H1 (cell line): ENCODE data around the gene SF3B1. TPM values are rescaled to one million over a fixed set of nuclear protein-coding genes. Genes with fewer than 3 reads are reported as not detected.
A peak's percentile ranks its signal among the peaks of the same experiment; 100 is the strongest.

Source experiments
- BCL11A ChIP-seq, 2 experiments: IDR thresholded peaks; one replicate each; pipeline ENCODE4 v1.6.1; 2011; ENCODE audit warnings: low read depth in 2 of 2, low read length in 2 of 2, mild to moderate bottlenecking in 2 of 2
- CBX8 ChIP-seq: fragments of 300-800, 300-1000 bp; sonication (generic); IDR thresholded peaks from 2 replicates; pipeline ENCODE4 v1.7.1; 2016; ENCODE audit warnings: low read depth, low read length, borderline replicate concordance
- CEBPB ChIP-seq: IDR thresholded peaks from 2 replicates; pipeline ENCODE4 v1.6.1; 2012; ENCODE audit warnings: low read depth, low read length
- CHD1 ChIP-seq: IDR thresholded peaks from 2 replicates; pipeline ENCODE4 v1.6.1; 2012; ENCODE audit warnings: low read depth, low read length, improper control_type of control experiment
- CREB1 ChIP-seq: IDR thresholded peaks from 2 replicates; pipeline ENCODE4 v1.6.1; 2012; ENCODE audit warnings: inconsistent platforms
- CTBP2 ChIP-seq: IDR thresholded peaks from 2 replicates; pipeline ENCODE4 v1.7.0; 2011; ENCODE audit warnings: borderline replicate concordance, mild to moderate bottlenecking, moderate library complexity, mixed read lengths, low read length; ENCODE audit not compliant: insufficient read depth, insufficient read length
- CTCF ChIP-seq, 3 experiments: IDR thresholded peaks; 1 replicate in 2 of 3; 2 replicates in 1 of 3; pipeline versions ENCODE4 v1.5.1 to v1.6.1; 2011; ENCODE audit warnings: low read length in 3 of 3, mild to moderate bottlenecking in 3 of 3, inconsistent platforms in 2 of 3, low read depth in 1 of 3, moderate library complexity in 1 of 3; ENCODE audit not compliant: insufficient read depth in 1 of 3; ENCODE audit errors: control extremely low read depth in 1 of 3
- EP300 ChIP-seq, 2 experiments: IDR thresholded peaks; 1 replicate in 1 of 2; 2 replicates in 1 of 2; pipeline ENCODE4 v1.6.1; 2011 to 2012; ENCODE audit warnings: low read depth in 2 of 2, low read length in 2 of 2, mild to moderate bottlenecking in 2 of 2, borderline replicate concordance in 1 of 2, inconsistent platforms in 1 of 2, moderate library complexity in 1 of 2
- FOSL1 ChIP-seq: IDR thresholded peaks from 2 replicates; pipeline ENCODE4 v1.6.1; 2011; ENCODE audit warnings: mild to moderate bottlenecking, low read depth, low read length, moderate library complexity; ENCODE audit not compliant: insufficient read depth
- HDAC6 ChIP-seq: IDR thresholded peaks from one replicate; pipeline ENCODE4 v1.7.1; 2012; ENCODE audit warnings: low read depth, mild to moderate bottlenecking, inconsistent platforms, low read length, moderate library complexity
- KDM4A ChIP-seq: IDR thresholded peaks from one replicate; pipeline ENCODE4 v1.7.1; 2012; ENCODE audit warnings: low read depth, mild to moderate bottlenecking, moderate library complexity, low read length, inconsistent platforms; ENCODE audit not compliant: severe bottlenecking
- NANOG ChIP-seq: IDR thresholded peaks from 2 replicates; pipeline ENCODE4 v1.6.1; 2011; ENCODE audit warnings: low read length, low read depth, mild to moderate bottlenecking, inconsistent platforms; ENCODE audit not compliant: insufficient read depth, poor library complexity, severe bottlenecking
- POLR2AphosphoS5 ChIP-seq: IDR thresholded peaks from 2 replicates; pipeline ENCODE4 v1.6.1; 2011; ENCODE audit warnings: low read depth, low read length
- SAP30 ChIP-seq: fragments of 300-600 bp; sonication (generic); IDR thresholded peaks from 2 replicates; pipeline ENCODE4 v1.7.1; 2012; ENCODE audit warnings: low read length, moderate library complexity, mild to moderate bottlenecking, inconsistent platforms; ENCODE audit not compliant: insufficient read depth, insufficient replicate concordance
- SIN3A ChIP-seq, 2 experiments: IDR thresholded peaks in 1 of 2; conservative IDR thresholded peaks in 1 of 2; 2 replicates each; pipeline ENCODE4 v1.6.1; 2011 to 2012; ENCODE audit warnings: low read length in 2 of 2, improper control_type of control experiment in 1 of 2, low read depth in 1 of 2, mild to moderate bottlenecking in 1 of 2
- SIRT6 ChIP-seq: IDR thresholded peaks from one replicate; pipeline ENCODE4 v1.7.1; 2012; ENCODE audit warnings: low read length, inconsistent platforms
- SP4 ChIP-seq: IDR thresholded peaks from 2 replicates; pipeline ENCODE4 v1.6.1; 2012; ENCODE audit warnings: low read length, inconsistent platforms
- ZNF274 ChIP-seq: IDR thresholded peaks from 2 replicates; pipeline ENCODE4 v1.7.0; 2012; ENCODE audit warnings: low read length, borderline replicate concordance; ENCODE audit errors: extremely low read depth
- polyA plus RNA-seq, 7 experiments: library from polyadenylated mRNA; depleted of rRNA in 3 of 7; stranded (reverse) in 5 of 7; unstranded in 2 of 7; fragments of >200 nt in 5 of 7; fragments of 200-250 nt in 2 of 7; gene quantifications; 1 replicate in 5 of 7; 2 replicates in 1 of 7; 4 replicates in 1 of 7; pipeline versions ENCODE4 v1.2.1 to v1.2.3, GENCODE V29; 2011 to 2013; ENCODE audit warnings: missing spikeins in 2 of 7, mixed read lengths in 2 of 7
- total RNA-seq: library from RNA; stranded (reverse); fragmentation: NEBNext Ultra II Directional; extraction: Animal tissue kit (Norgen Biotek cat#: 25700); gene quantifications from 2 replicates; pipeline ENCODE4 v1.2.1, GENCODE V29; 2021
- TF ChIP-seq, protein P1 (sequence below): IDR thresholded peaks from 2 replicates; pipeline ENCODE4 v1.6.1; 2011; ENCODE audit warnings: low read depth, mild to moderate bottlenecking, low read length; ENCODE audit not compliant: insufficient read depth

The SF3B1 gene
- total and polyA plus RNA-seq, 2 of the 8 experiments (the other 6 are each of a cell fraction or from before 2014, with no cell fraction given), result 320 to 403 TPM

DNA sequence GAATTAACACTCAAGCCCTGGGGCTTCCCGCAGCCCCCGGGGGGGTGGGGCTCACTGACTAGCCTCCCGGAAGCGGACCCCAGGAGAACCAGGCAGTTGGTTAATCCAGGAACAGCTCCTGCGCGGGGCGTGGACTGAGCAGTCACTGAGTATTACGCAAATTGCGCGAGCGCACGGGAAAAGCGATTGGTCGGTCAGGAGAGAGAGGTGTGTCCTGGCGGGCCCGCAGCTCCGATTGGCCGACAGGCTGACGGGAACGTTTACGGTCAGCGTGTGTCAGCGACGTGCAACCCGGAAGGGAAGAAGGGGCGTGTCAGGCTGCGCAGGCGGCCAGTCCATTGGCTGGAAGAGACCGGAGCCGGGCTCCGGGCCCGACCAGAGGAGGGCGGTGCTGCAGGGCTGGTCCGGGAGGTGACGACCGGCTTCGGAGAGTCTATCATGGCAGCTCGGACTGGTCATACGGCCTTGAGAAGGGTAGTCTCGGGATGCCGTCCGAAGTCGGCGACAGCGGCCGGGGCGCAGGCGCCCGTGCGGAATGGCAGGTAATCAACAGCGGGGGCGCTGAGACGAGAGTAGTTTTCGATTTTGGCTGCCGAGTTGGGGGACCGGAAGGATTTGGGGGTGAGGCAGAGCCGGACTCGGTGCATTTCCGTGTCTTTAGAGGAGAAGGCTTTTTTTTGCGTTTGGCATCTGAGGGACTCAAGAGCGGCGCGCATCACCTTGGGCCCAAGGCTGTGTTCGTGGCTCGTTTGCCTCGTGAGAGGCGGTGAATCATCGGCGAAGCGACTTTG, 18.5 kb upstream of the SF3B1 start, which contains the start of gene COQ10B (continued):
- no peak for TF ChIP-seq CTBP2
- no peak for TF ChIP-seq SIRT6
- peak; percentile 69 for TF ChIP-seq KDM4A
- TF ChIP-seq CTCF (IDR thresholded peaks at IDR 0.05; ENCODE audit: control extremely low read depth in 1 of 3, insufficient read depth in 1 of 3, low read depth in 1 of 3, low read length in 3 of 3), result peak; percentile 0 to 23 (median 20); a peak in 2 of 4 replicates
- no peak for TF ChIP-seq BCL11A (IDR thresholded peaks at IDR 0.05; ENCODE audit: low read depth in 2 of 2, low read length in 2 of 2)
- TF ChIP-seq, protein P1, sequence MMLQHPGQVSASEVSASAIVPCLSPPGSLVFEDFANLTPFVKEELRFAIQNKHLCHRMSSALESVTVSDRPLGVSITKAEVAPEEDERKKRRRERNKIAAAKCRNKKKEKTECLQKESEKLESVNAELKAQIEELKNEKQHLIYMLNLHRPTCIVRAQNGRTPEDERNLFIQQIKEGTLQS, result no peak
- TF ChIP-seq EP300 (IDR thresholded peaks at IDR 0.05; ENCODE audit: borderline replicate concordance in 1 of 2, low read depth in 2 of 2, low read length in 2 of 2), result peak in 1 of 2 experiments; percentile 65; a peak in 1 of 3 replicates
- TF ChIP-seq CEBPB, result peak; percentile 98
- TF ChIP-seq HDAC6, result no peak
- no peak for TF ChIP-seq SAP30
- no peak for TF ChIP-seq ZNF274
- peak; percentile 39 for TF ChIP-seq SP4
- TF ChIP-seq NANOG, result no peak
- TF ChIP-seq SIN3A (conservative IDR thresholded peaks at IDR 0.05 in 1 of 2, IDR thresholded peaks at IDR 0.05 in 1 of 2; ENCODE audit: low read depth in 1 of 2, low read length in 2 of 2), result peak; percentile 7 to 83; a peak in 2 of 4 replicates
- TF ChIP-seq FOSL1, result no peak
- peak; percentile 62; the same call in 1 of the 2 replicates for TF ChIP-seq CHD1
- TF ChIP-seq POLR2AphosphoS5, result peak; percentile 84
- TF ChIP-seq CBX8, result no peak
- peak; percentile 88; the same call in 1 of the 2 replicates for TF ChIP-seq CREB1
